DND-41 (cell line): ENCODE data around the gene QPCTL.
A peak's percentile ranks its signal among the peaks of the same experiment; 100 is the strongest.

Experiments used
- ATAC-seq: fragments of 200-7000 bp; cut with Tn5 transposase; 3 replicates; pipeline ENCODE4 v1.9.1; 2021; ENCODE audit warnings: low read depth; ENCODE audit not compliant: insufficient read depth
- DNase-seq: peaks from one replicate; pipeline ENCODE4 v3.0.0-alpha.2; 2020
- H2AFZ ChIP-seq: 2 replicates; pipeline ENCODE4 v1.6.0; 2012; ENCODE audit warnings: low read depth, low read length
- H3K27ac ChIP-seq: 2 replicates; pipeline ENCODE4 v1.5.1; 2012; ENCODE audit warnings: low read length, inconsistent platforms
- H3K27me3 ChIP-seq: fragments of 200-600 bp; sonication (generic); 2 replicates; pipeline ENCODE4 v1.6.0; 2012; ENCODE audit warnings: low read length, mild to moderate bottlenecking, inconsistent platforms; ENCODE audit not compliant: insufficient read depth, poor library complexity
- H3K36me3 ChIP-seq: 2 replicates; pipeline ENCODE4 v1.5.1; 2012; ENCODE audit warnings: low read length, inconsistent platforms; ENCODE audit not compliant: insufficient read depth
- H3K4me1 ChIP-seq: 2 replicates; pipeline ENCODE4 v1.5.1; 2012; ENCODE audit warnings: mild to moderate bottlenecking, low read length; ENCODE audit not compliant: insufficient read depth
- H3K4me2 ChIP-seq: 2 replicates; pipeline ENCODE4 v1.6.0; 2012; ENCODE audit warnings: mild to moderate bottlenecking, moderate library complexity, low read length, inconsistent platforms; ENCODE audit not compliant: insufficient read depth
- H3K4me3 ChIP-seq, 2 experiments: fragments of 200-600 bp in 1 of 2; shearing (Covaris generic) in 1 of 2; 2 replicates each; pipeline ENCODE4 v1.5.1; 2012 to 2016; ENCODE audit warnings: inconsistent platforms in 2 of 2, low read length in 2 of 2, mild to moderate bottlenecking in 2 of 2, low read depth in 1 of 2, moderate library complexity in 1 of 2
- H3K79me2 ChIP-seq: 2 replicates; pipeline ENCODE4 v1.6.0; 2012; ENCODE audit warnings: low read length, inconsistent platforms; ENCODE audit not compliant: insufficient read depth
- H3K9ac ChIP-seq: 2 replicates; pipeline ENCODE4 v1.6.0; 2012; ENCODE audit warnings: low read depth, mild to moderate bottlenecking, inconsistent platforms, low read length, moderate library complexity
- H3K9me3 ChIP-seq: 2 replicates; pipeline ENCODE4 v1.5.1; 2012; ENCODE audit warnings: low read length, moderate library complexity, mild to moderate bottlenecking, inconsistent platforms; ENCODE audit not compliant: insufficient read depth, severe bottlenecking
- H4K20me1 ChIP-seq: 2 replicates; pipeline ENCODE4 v1.6.0; 2012; ENCODE audit warnings: low read length; ENCODE audit not compliant: insufficient read depth
- CTCF ChIP-seq: IDR thresholded peaks from 2 replicates; pipeline ENCODE4 v1.5.1; 2012; ENCODE audit warnings: borderline replicate concordance, low read length, moderate library complexity, mild to moderate bottlenecking; ENCODE audit not compliant: poor library complexity, severe bottlenecking; ENCODE audit errors: extremely low read depth
- EZH2 ChIP-seq: IDR thresholded peaks from 3 replicates; pipeline ENCODE4 v1.6.1; 2012; ENCODE audit warnings: borderline replicate concordance, low read depth, mild to moderate bottlenecking, moderate library complexity, low read length, inconsistent platforms; ENCODE audit not compliant: severe bottlenecking

QPCTL gene

GRCh38 chr19:45712699-45713067 lies 20.2 kb downstream of the QPCTL start:
- no peak overlapping the region for H3K4me3 ChIP-seq
- peaks cover 24% of the 10 kb centered on the region for H4K20me1 ChIP-seq
- no peak for ATAC-seq
- H3K27me3 ChIP-seq = no peaks in the 10 kb centered on the region
- no peak overlapping the region for H3K27ac ChIP-seq
- no peaks in the 10 kb centered on the region for H3K9me3 ChIP-seq
- no peak for DNase-seq
- no peak for TF ChIP-seq EZH2
- no peak for TF ChIP-seq CTCF
- H3K4me2 ChIP-seq = no peak overlapping the region
- peaks cover 10% of the 10 kb centered on the region for H3K4me1 ChIP-seq
- H3K36me3 ChIP-seq = peaks cover 36% of the 10 kb centered on the region
- H3K79me2 ChIP-seq = peaks cover 70% of the 10 kb centered on the region
- no peak overlapping the region for H2AFZ ChIP-seq
- H3K9ac ChIP-seq = no peak overlapping the region

GRCh38 chr19:45713141-45713540 lies 20.7 kb downstream of the QPCTL start:
- no peak for DNase-seq
- Histone ChIP-seq H3K9me3 (no peaks in the 10 kb centered on the region), H2AFZ (no peak overlapping the region)

GRCh38 chr19:45715139-45715538 lies 22.7 kb downstream of the QPCTL start:
- Histone ChIP-seq H3K27ac (peak overlapping the region; percentile 16; the same call in 1 of the 2 replicates), H2AFZ (no peak overlapping the region), H3K4me2 (no peak overlapping the region), H3K27me3 (no peaks in the 10 kb centered on the region), H3K9ac (no peak overlapping the region), H4K20me1 (peaks cover 24% of the 10 kb centered on the region), H3K4me3 (no peak overlapping the region), H3K36me3 (peaks cover 36% of the 10 kb centered on the region), H3K4me1 (peaks cover 19% of the 10 kb centered on the region), H3K79me2 (peaks cover 90% of the 10 kb centered on the region), H3K9me3 (no peaks in the 10 kb centered on the region)
- DNase-seq = no peak
- TF ChIP-seq CTCF (no peak), EZH2 (no peak)
- ATAC-seq = no peak

More at GRCh38 chr19:45713141-45713540, 20.7 kb downstream of the QPCTL start:
- H3K27me3 ChIP-seq = no peaks in the 10 kb centered on the region
- TF ChIP-seq EZH2 = no peak
- TF ChIP-seq CTCF = no peak
- H3K4me1 ChIP-seq = peaks cover 15% of the 10 kb centered on the region
- peaks cover 39% of the 10 kb centered on the region for H3K36me3 ChIP-seq
- H3K79me2 ChIP-seq = peaks cover 75% of the 10 kb centered on the region
- peaks cover 24% of the 10 kb centered on the region for H4K20me1 ChIP-seq
- no peak overlapping the region for H3K27ac ChIP-seq
- no peak overlapping the region for H3K9ac ChIP-seq
- H3K4me3 ChIP-seq = no peak overlapping the region
- no peak for ATAC-seq
- H3K4me2 ChIP-seq = no peak overlapping the region
